Mucosa of gallbladder (tissue), 1 donor: Measurements from ENCODE around the gene TAF8. TPM values are rescaled to one million over a fixed set of nuclear protein-coding genes. Genes with fewer than 3 reads are reported as not detected.
A peak's percentile ranks its signal among the peaks of the same experiment; 100 is the strongest.
"Not testable (repeated sequence)": the region's sequence is repeated elsewhere in the genome, so short reads cannot be mapped to it uniquely, and the experiment has no call there.

Experiments
- DNase-seq: peaks from one replicate; pipeline ENCODE4 v3.0.0-alpha.2; 2020; ENCODE audit warnings: low spot score
- total RNA-seq: library from RNA; stranded (reverse); gene quantifications from one replicate; pipeline ENCODE4 v1.2.1, GENCODE V29; 2021
- donor health status: DM: no; HTN: no; CAD: no.

TAF8 gene
- total RNA-seq, 1 donor from 2014 or later: 26.3 TPM

DNA sequence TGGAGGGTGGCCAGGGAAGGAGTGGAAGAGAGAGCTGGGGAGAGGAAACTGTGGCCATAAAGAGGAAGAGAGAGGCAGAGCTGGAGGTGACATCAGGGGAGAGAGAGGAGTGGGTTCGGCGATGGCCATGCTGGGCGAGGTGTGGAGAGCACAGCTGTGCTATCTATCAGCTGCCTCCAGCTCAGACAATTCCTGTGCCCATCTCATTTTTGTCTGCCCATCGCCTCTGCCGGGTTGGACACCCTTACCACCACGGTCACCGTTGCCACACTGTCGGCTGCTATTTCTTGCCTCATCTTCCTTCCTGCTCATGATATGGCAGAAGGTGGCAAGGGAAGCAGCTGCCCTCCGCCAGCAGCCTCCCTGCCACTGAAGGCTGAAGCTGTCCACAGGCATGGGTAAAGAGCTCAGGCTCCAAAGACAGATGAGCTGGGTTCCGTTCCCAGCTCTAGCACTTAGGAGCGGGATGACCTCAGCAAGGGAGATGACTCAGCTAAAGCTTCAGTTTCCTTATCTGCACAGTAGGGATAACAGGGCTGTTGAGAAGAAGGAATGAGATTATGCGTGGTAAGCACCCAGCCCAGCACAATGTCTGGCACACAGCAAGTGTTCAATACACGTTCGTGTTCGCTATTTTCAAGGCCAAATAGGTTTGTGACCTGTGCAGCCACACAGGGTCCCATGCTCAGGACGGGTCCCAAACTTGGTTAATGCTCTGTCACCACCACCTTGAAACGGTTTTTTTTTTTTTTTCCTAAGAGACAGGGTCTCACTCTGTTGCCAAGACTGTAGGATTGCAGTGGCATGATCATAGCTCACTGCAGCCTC is 21.9 kb upstream of the TAF8 start:
- no peak for DNase-seq

DNA sequence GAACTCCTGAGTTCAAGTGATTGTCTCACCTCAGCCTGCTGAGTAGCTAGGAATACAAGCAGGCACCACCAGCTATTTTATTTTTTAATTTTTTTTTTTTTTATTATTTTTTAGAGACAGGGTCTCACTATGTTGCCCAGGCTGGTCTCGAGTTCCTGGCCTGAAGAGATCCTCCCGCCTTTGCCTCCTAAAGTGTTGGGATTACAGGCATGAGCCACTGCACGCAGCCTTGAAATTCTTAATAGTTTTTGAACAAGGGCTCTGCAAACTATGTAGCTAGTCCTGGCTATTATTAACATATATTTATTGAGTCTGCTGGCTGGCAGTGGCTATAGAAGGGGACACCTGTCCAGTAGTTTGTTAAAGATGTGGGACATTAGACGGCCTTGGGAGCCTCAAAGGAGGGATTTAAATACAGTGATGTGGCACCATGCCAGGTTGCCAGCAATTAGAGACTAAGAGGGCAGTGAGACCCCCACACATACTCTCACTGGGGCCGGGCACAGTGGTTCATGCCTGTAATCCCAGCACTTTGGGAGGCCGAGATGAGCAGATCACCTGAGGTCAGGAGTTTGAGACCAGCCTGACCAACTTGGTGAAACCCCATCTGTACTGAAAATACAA is 21.1 kb upstream of the TAF8 start:
- DNase-seq: no peak

DNA sequence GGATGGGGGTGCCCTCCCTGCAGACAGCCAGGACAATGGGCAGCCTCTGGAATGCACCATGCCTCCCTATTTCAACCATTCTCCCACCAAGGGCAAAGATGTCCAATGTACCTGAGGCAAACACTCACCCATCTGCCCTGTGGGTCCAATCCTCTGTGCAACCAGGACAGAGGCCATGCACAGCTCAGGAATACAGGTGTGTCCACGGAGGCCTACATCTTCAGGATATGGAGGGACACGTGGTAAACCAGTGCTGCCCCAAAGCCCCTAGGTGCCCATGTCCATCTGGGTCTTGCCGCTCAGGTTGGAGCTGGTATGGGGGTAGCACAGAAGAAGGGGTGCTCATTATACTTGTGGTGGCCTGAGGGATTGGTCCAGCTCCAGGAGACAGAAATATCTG is 20.4 kb upstream of the TAF8 start:
- no peak for DNase-seq

DNA sequence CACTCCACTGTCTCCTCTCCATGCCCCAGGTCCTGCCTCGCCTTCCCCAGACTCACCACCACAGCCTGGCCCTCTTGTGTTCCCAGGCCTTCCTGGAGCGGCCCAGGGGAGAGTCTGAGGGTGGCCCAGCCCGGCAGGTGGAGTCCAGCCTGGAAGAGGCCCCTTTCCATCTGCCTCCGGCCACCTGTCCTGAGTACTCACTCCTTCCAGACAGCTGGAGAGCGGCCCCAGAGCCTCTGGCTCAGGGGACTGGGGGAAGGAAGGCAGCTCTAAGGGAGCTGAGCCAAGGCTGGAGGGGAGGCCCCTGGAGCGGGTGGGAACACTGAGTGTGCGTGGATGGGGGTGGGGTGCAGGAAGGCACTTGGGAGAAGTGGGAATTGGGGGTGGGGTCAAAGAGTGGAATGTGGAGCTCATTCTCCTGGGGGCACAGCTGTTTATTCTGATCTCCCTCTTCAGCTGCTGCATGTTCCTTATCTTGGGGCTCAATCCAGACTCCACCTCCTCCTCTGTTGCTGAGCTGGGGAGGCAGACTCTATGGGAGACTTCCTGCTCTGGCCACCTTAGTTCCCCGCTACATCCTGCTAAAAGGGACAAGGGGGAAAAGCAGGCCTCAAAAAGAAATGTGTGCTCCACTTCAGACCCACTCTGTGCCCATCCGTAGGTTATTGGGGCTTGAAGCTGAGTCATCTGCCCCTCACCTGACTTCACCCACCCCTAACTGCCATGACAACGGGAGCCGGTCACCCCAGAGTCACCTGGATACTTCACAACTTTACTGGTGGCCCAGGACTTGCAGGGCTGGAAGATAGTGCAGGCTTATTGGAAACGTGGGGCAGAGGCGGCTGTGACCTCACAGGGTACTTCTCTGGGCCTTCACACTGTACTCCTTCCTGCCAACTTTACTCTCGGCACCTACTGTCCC is 19.5 kb upstream of the TAF8 start:
- no peak for DNase-seq

DNA sequence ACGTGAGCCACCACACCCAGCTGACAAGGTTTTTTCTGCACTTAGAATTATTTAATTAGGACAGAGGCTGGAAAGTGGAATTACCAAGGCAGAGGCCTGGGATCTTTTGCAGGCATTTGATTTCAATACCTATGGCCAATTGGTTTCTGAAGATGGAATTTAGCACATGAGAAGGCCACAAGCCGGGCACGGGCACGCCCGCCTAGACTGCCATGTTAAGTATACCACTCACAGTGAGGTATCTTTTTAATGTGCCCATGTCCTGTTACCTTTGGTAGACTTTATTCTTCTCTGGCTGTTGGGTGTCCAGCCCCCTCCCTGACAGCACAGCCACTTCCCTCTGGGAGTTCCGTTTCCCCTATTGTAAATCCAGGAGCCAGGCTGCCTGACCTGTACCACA is 18.0 kb upstream of the TAF8 start:
- DNase-seq: no peak

DNA sequence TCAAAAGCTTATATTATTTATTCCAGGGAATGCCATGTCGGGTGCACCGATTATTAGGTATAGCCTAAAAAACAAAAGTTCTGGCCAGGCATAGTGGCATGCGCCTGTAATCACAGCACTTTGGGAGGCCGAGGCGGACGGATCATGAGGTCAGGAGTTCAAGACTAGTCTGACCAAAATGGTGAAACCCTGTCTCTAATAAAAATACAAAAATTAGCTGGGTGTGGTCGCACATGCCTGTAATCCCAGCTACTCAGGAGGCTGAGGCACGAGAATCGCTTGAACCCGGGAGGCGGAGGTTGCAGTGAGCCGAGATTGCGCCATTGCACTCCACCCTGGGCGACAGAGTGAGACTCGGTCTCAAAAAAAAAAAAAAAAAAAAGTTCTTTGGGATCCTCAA is 12.7 kb upstream of the TAF8 start:
- not testable (repeated sequence) for DNase-seq

DNA sequence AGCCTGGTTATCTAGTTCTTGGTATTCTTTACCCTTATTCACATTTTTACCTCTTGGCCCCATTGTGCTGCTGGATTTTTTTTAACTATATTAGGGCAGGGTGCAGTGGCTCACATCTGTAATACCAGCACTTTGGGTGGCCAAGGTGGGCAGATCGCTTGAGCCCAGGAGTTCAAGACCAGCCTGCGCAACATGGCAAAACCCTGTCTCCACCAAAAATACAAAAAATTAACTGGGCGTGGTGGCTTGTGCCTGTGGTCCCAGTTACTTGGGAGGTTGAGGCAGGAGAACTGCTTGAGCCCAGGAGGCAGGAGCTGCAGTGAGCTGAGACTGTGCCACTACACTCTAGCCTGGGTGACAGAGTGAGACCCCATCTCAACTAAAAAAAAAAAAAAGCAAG is 12.2 kb upstream of the TAF8 start:
- DNase-seq: no peak

DNA sequence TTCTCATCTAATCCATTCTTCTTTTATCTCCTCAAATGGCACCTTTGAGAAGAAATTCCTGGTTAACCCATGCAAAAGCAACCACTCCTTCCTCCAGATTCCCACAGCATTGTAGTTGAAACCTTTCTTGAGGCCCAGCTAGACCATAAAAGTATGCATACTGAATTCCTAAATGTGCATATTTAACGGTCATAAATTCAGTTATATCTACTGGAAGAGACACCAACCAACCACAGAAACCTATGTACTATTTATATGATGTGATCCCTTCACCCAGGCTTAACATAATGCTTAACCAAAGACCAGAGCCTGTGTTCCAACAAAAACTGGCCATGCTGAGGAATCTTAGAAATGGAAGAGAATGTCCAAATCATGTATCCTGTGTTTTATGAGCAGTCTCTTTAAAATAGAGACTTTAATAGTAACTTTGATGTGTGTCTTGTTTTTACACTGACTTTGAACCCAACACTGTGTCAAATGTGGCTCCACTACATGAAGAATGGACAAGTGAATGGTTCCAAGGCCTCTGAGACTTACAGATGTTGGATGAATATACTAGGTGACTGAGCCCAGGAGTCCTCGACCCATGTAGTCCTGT is 11.4 kb upstream of the TAF8 start:
- no peak for DNase-seq

DNA sequence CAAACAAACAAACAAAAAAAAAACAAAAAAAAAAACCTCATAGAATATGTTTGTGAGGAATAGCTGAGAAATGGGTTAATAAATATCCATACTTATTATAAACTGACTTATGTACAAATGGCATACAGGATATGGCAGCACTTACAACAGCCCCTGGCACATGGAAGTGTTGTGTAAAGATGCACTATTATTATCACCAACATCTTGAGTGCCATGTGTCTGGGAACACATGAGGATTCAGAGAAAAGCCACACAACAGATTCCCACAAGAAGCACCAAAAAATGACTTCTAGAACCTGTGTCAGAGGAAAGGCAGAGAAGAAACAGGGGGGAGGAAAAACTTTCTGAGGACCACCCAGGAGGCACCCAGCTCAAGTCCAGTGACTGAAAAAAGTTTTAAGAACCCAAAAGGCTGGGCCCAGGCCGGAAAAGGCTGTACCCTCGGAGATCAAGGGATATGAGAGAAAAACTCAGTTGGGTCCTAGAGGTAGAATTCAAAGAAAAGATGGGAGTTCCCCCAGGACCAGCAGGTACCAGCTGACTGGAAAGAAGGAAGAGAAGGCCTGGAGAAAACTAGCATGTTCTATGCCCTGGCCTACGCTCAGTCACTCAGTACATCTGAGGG is 9.4 kb upstream of the TAF8 start:
- no peak for DNase-seq

DNA sequence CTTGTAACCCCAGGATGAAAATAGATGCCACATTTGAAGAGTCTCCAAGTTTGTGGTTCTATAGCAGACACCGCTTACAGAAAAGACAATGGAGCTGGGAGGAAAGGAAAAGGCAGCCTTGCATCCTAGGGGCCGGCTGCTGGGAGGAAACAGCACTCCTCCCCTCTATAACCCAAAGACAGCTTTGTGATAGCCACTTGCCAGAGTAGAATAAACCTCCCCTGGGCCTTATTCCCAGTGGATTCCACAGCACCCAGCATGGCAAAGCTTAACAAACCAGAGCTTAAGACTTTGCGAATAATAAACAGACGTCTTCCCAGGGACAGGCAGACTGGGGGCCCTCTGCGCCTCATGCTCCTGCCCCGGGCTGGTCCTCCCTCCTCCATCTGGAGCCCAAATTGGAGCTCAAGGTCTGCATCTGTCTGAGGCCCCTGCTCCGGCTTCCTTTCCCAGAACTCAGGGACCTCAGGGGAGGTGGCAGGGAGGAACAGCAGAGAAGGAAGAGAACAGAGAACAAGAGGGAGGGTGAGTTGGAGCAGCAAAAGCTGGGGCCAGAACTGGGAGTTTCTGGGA is 8.8 kb upstream of the TAF8 start:
- no peak for DNase-seq

DNA sequence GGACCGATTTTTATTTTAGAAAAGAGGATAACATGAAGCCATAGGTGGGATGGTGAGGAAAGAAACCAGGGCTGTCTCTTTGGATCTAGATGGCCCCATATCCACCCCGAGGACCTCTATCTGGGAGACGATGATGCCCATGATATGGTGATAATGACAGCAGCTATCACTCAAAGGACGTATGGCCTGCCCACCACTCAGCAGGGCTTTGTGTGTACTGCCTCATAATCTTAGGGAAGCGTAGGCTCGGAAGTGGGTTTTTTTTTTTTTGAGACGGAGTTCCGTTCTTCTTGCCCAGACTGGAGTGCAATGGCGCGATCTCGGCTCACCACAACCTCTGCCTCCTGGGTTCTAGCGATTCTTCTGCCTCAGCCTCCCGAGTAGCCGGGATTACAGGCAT is 8.2 kb upstream of the TAF8 start:
- DNase-seq: no peak

DNA sequence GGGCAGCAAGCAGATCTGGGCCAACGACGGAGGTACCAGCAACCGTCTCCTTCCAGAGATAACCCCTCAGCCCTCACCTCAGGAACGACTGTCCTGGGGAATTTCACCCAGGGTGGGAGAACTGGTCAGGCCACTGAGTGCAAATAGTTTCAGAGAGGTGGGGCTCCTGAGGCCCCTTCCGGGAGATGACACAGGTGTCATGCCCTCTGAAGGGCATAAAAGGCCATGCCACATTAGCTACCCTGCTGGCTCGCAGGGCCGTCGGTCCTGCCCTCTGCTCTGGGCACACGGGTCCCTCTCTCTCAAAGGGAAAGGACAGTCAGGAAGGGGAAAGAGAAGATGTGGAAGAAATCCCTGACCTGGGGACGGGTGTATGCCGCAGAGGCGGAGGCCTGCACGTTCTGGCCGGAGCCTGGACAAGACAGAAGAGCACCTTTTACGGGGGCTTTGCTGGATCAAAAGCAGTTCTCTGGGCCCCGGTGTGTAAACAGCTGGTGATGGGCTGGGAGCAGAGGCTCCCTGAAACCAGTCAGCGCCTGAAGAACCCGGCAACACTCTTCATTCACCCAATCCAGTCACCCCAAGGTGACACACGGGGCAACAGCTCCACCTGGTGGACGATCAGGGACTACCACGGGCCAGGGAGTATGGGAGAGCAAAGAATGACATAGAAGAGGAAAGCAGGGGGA is 6.4 kb upstream of the TAF8 start:
- DNase-seq: peak; percentile 90

DNA sequence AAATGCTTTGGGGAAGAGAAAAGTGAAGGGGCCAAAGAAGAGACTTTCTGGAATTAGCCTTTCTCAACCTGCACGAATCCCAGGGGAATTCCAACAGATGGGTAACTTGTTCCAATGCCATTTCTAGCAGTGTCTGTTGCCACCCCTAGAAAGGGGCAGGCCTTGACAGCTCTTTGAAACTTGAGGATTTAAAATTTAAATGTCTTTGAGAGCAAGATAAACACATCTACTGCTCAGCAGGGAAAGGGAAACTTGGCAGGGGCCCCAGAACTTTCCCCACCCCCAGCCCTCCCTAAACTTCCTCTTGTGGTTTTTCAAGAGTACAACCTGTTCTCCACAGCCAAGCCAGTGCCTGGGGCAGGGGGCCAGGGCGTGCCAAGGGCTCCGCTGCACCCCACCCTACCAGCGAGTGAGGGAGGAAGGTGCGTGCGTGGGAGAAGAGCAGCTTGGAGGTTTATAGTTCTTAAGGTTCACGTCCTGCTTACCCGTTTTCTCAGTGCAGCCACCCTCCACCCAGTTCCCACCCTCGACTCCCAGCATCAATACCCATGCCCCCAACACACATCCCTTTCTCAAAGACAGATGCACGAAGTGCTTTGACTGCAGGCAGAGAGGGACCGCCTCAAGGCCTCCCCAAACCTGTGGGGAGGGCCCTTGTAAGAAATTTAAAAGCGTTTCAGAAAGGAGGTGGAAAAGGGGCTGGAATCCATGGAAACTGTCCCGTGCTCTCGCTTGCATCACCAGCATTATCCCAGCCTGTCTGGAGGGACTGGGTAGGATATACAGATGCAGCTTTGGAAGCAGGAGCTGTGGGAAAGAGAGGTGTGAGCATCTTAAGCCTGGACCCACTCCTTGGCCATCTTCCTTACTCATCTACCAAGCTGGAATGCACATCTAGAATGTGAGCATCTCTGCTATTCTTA is 4.5 kb upstream of the TAF8 start:
- peak; percentile 94 for DNase-seq

DNA sequence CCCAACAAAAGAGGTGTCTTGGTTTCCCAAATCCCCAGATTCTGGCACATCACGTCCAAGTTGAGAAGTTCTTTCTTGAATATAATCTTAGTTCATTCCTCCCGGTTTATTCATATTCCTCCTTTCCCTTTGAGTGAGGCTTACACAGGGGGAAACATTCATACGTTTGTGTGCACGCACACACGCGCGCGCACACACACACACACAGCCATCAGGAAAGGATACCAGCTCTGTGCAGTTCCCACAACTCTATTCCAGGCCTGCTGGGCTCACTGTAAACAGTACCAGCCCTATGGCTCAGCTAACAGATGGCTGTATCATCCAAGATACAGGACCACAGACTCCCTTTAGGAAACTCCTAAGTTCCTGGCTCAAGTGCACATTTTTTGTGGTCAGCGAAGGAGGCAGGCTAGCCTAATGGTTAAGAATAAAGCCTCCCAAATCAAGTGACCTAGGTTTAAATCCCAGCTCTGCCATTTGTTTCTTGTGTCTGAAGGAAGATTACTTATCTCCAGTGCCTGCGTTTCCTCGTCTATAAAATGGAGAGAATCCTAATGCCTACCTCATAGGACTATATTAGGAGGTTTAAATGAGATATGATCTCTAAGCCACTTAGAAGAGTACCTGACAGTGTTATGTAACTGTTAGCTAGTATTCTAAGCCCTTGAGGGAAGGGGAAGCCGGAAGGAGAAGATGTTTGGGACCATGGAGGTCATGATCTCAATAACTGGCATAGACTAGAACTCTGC is 3.7 kb upstream of the TAF8 start:
- DNase-seq: no peak

DNA sequence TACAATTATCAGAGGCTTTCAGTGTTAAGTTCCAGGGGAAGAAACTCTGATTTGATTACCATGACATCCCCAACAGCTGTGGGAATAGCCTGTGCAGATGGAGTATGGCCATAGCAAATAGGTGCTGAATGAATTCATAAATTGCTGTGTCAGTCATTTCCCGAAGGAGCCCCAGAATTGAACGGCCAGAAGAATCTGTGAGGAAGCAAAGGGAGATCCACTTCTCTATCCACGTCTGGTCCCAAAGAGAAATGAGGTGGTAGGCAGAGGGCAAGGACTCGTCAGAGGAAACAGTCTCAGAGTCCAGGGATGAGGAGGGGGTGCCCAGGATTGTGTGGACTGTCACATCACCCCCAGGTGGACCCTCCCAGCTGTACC is 3.1 kb upstream of the TAF8 start:
- no peak for DNase-seq

DNA sequence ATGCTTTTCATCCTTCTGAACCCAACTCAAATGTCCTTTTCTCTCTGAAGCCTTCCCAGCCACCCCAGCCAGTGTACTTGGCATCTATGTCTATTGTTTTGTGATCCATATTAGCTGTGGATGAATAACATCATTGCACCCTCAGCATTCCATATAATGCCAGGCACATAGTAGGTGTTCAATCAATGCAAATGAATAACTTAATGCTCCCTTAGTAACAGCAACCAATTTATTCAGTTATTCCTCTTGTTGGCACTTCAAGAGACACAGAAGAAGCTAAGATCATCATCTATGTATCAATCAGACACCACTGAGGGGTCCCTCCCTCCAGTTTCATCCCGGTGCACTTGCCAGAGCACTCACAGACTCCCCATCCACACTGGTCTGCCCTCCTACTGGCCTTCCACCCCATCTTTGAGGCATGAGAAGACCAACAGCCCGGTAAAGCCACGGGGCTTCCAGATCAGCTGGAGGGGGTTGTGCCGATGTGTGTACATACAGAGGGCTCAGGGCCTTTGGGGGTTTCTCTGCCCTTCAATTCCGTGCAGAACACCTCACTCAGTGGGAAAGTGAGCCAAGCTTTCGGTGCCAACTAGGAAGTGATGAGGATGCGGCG is 2.4 kb upstream of the TAF8 start:
- no peak for DNase-seq

DNA sequence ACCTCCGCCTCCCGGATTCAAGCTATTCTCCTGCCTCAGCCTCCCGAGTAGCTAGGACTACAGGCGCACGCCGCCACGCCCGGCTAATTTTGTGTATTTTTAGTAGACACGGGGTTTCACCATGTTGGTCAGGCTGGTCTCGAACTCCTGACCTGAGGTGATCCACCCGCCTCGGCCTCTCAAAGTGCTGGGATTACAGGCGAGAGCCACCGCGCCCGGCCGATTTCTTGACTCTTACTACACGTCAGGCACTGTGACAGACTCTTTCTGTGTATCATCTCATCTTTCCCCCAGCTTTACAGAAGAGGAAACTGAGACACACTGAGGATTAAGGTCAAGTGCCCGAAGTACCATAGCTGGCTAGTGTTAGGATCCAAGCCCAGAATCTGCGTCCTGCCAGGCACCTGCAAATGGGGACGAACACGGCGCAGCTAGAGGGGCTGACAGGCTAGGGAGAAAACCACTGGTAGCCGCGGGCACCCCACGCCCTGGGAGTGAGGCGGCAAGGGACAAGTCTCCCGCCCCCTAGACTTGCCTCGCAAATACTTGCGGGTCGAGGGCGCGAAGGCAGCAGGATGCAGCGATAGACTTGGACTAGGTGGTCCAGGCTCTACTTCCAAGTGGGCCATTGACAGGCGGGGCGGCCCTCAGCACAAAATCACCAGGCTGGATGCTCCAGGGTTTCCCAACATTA is 1.1 kb upstream of the TAF8 start:
- DNase-seq: no peak

DNA sequence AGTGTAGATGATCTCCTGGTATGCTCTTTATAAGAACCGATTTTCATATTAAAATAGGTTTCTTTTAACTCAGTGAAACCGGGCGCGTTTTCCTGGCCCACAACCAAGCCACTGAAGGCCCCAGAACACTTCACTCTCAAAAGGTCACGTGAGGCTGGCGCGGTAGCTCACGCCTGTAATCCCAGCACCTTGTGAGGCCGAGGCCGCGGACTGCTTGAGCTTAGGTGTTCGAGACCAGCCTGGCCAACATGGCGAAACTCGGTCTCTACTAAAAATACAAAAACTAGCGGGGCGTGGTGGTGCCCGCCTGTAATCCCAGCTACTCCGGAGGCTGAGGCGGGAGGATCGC is 402 bp upstream of the TAF8 start:
- DNase-seq: no peak
